SU-DHL-6 (cell line): ENCODE results near the gene SDK1.

Experiments used
- EZH2phosphoT487 ChIP-seq: fragments of 200-600 bp; sonication (generic), shearing (Covaris generic); conservative IDR thresholded peaks from 2 replicates; pipeline ENCODE4 v1.6.1; 2018; ENCODE audit warnings: mild to moderate bottlenecking, antibody characterized with exemption, low read length, moderate library complexity, mixed read lengths
- TF ChIP-seq, protein P1 (sequence below): fragments of 200-600 bp; sonication (generic); IDR thresholded peaks from one replicate; pipeline ENCODE4 v1.5.1; 2017; ENCODE audit warnings: antibody characterized with exemption, mild to moderate bottlenecking, low read length, moderate library complexity; ENCODE audit not compliant: insufficient read depth, poor library complexity, severe bottlenecking

DNA sequence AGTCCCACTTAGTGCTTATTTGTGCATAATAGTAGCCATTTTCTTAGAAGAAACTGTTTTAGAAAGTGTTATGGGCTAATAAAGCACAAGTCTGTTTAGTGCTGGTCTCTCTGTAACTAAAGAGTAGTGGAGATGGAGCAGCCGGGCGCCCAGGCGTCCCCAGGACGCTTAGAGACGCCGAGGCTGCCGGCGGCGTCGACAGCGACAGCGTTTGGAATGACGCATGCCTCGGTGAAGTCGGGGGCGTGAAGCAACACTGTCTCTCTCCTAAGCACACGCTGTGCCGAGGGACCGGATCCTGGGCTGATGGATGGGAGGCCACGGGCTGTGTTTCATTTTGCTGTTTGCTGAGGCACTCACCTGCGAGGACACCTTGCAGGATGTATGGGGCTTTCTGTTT is 792.4 kb downstream of the SDK1 start:
- TF ChIP-seq, protein P1, sequence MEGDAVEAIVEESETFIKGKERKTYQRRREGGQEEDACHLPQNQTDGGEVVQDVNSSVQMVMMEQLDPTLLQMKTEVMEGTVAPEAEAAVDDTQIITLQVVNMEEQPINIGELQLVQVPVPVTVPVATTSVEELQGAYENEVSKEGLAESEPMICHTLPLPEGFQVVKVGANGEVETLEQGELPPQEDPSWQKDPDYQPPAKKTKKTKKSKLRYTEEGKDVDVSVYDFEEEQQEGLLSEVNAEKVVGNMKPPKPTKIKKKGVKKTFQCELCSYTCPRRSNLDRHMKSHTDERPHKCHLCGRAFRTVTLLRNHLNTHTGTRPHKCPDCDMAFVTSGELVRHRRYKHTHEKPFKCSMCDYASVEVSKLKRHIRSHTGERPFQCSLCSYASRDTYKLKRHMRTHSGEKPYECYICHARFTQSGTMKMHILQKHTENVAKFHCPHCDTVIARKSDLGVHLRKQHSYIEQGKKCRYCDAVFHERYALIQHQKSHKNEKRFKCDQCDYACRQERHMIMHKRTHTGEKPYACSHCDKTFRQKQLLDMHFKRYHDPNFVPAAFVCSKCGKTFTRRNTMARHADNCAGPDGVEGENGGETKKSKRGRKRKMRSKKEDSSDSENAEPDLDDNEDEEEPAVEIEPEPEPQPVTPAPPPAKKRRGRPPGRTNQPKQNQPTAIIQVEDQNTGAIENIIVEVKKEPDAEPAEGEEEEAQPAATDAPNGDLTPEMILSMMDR, result no peak
- no peak for TF ChIP-seq EZH2phosphoT487
